ENCODE measurements around the gene SEC63. TPM values are rescaled to one million over a fixed set of nuclear protein-coding genes. Genes with fewer than 3 reads are reported as not detected.
"Not testable (repeated sequence)": the region's sequence is repeated elsewhere in the genome, so short reads cannot be mapped to it uniquely, and the experiment has no call there.

SEC63 gene
- total and polyA plus RNA-seq, 2 donors (not counting 1 experiment from before 2014, with no cell fraction given) = 34.2 to 82.7 TPM

DNA sequence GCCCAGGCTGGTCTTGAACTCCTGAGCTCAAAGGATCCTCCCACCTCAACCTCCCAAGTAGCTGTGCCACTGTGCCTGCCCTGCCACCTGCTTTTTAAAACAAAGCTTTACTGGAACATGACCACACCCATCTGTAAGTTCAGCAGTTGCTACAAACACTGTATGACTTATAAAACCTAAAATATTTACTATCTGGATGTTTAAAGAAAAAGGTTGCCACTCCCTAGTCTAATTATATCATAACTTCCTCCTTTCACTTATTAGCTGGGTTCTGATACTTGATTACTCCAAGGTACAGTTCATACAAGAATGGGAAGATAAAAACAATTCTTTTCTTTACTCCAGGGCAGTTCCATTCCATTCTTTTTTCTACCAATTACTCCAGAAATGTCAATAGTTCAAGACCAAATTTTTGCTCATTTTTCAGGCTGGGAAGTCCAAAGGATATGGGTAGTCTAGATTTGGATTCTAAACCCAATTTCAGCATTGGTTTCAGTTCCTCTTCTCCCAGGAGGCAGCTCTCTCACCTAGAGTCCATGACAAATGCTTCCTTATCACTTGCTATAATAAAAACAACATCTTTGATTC is 63.1 kb downstream of the SEC63 start:
- peaks cover under 1% of the 10 kb centered on the region for H3K36me3 ChIP-seq (ENCODE audit: control insufficient read depth, insufficient read depth, low read length)
- H3K4me2 ChIP-seq (ENCODE audit: extremely low read depth, insufficient read depth, low read length) = no peak overlapping the region
- H3K4me1 ChIP-seq (ENCODE audit: control insufficient read depth, extremely low read depth, insufficient read depth, low read length) = no peaks in the 10 kb centered on the region
- no peaks in the 10 kb centered on the region for H3K27me3 ChIP-seq (ENCODE audit: control insufficient read depth, insufficient read depth, low read length)
- no peaks in the 10 kb centered on the region for H3K79me2 ChIP-seq (ENCODE audit: control insufficient read depth, insufficient read depth, low read length)
- no peak overlapping the region for H3K27ac ChIP-seq (ENCODE audit: insufficient read depth, low read length)
- no peak overlapping the region for H3K4me3 ChIP-seq (replicated peaks in 1 of 4; ENCODE audit: control extremely low read depth in 1 of 4, insufficient read depth in 1 of 4, low read depth in 3 of 4, low read length in 4 of 4)
- H3K9ac ChIP-seq (ENCODE audit: insufficient read depth, low read length) = no peak overlapping the region
- H3K9me3 ChIP-seq (ENCODE audit: control insufficient read depth, insufficient read depth, low read depth, low read length) = no peaks in the 10 kb centered on the region
- no peak overlapping the region for H2AFZ ChIP-seq (ENCODE audit: low read length)
- DNase-seq (ENCODE audit: low read depth in 2 of 2) = peak in 1 of 2 donors; percentile 42
- no peak for TF ChIP-seq EZH2 (IDR thresholded peaks at IDR 0.05; ENCODE audit: low read length, missing control alignments)
- TF ChIP-seq, protein P1, sequence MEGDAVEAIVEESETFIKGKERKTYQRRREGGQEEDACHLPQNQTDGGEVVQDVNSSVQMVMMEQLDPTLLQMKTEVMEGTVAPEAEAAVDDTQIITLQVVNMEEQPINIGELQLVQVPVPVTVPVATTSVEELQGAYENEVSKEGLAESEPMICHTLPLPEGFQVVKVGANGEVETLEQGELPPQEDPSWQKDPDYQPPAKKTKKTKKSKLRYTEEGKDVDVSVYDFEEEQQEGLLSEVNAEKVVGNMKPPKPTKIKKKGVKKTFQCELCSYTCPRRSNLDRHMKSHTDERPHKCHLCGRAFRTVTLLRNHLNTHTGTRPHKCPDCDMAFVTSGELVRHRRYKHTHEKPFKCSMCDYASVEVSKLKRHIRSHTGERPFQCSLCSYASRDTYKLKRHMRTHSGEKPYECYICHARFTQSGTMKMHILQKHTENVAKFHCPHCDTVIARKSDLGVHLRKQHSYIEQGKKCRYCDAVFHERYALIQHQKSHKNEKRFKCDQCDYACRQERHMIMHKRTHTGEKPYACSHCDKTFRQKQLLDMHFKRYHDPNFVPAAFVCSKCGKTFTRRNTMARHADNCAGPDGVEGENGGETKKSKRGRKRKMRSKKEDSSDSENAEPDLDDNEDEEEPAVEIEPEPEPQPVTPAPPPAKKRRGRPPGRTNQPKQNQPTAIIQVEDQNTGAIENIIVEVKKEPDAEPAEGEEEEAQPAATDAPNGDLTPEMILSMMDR (conservative IDR thresholded peaks at IDR 0.05 in 1 of 2, IDR thresholded peaks at IDR 0.05 in 1 of 2; ENCODE audit: low read depth in 1 of 2, low read length in 2 of 2) = no peak
- H4K20me1 ChIP-seq (ENCODE audit: control insufficient read depth, extremely low read depth, insufficient read depth, low read length) = no peaks in the 10 kb centered on the region

DNA sequence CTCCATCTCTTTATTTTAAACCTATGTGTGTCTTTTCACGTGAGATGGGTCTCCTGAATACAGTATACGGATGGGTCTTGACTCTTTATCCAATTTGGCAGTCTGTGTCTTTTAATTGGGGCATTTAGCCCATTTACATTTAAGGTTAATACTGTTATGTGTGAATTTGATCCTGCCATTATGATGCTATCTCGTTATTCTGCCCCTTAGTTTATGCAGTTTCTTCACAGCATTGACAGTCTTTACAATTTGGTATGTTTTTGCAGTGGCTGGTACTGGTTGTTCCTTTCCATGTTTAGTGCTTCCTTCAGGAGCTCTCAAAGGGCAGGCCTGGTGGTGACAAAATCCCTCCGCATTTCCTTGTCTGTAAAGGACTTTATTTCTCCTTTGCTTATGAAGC is 67.6 kb downstream of the SEC63 start:
- not testable (repeated sequence) for H3K9me3 ChIP-seq (ENCODE audit: control insufficient read depth, insufficient read depth, low read depth, low read length); H4K20me1 ChIP-seq (ENCODE audit: control insufficient read depth, extremely low read depth, insufficient read depth, low read length); DNase-seq (ENCODE audit: low read depth in 2 of 2); H3K9ac ChIP-seq (ENCODE audit: insufficient read depth, low read length); H2AFZ ChIP-seq (ENCODE audit: low read length); H3K79me2 ChIP-seq (ENCODE audit: control insufficient read depth, insufficient read depth, low read length); H3K4me3 ChIP-seq (replicated peaks in 1 of 4; ENCODE audit: control extremely low read depth in 1 of 4, insufficient read depth in 1 of 4, low read depth in 3 of 4, low read length in 4 of 4); H3K27ac ChIP-seq (ENCODE audit: insufficient read depth, low read length); H3K27me3 ChIP-seq (ENCODE audit: control insufficient read depth, insufficient read depth, low read length); H3K4me2 ChIP-seq (ENCODE audit: extremely low read depth, insufficient read depth, low read length); H3K36me3 ChIP-seq (ENCODE audit: control insufficient read depth, insufficient read depth, low read length); H3K4me1 ChIP-seq (ENCODE audit: control insufficient read depth, extremely low read depth, insufficient read depth, low read length)

DNA sequence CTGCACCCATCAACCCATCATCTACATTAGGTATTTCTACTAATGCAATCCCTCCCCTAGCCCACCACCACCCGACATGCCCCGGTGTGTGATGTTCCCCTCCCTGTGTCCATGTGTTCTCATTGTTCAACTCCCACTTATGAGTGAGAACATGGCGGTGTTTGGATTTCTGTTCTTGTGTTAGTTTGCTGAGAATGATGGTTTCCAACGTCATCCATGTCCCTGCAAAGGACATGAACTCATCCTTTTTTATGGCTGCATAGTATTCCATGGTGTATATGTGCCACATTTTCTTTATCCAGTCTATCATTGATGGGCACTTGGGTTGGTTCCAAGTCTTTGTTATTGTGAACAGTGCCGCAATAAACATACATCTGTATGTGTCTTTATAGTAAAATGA is 72.1 kb downstream of the SEC63 start:
- not testable (repeated sequence) for H3K27me3 ChIP-seq (ENCODE audit: control insufficient read depth, insufficient read depth, low read length); H3K36me3 ChIP-seq (ENCODE audit: control insufficient read depth, insufficient read depth, low read length); DNase-seq (ENCODE audit: low read depth in 2 of 2); H3K79me2 ChIP-seq (ENCODE audit: control insufficient read depth, insufficient read depth, low read length); H3K4me2 ChIP-seq (ENCODE audit: extremely low read depth, insufficient read depth, low read length); H3K4me3 ChIP-seq (replicated peaks in 1 of 4; ENCODE audit: control extremely low read depth in 1 of 4, insufficient read depth in 1 of 4, low read depth in 3 of 4, low read length in 4 of 4); H3K4me1 ChIP-seq (ENCODE audit: control insufficient read depth, extremely low read depth, insufficient read depth, low read length); H2AFZ ChIP-seq (ENCODE audit: low read length); H4K20me1 ChIP-seq (ENCODE audit: control insufficient read depth, extremely low read depth, insufficient read depth, low read length); H3K9me3 ChIP-seq (ENCODE audit: control insufficient read depth, insufficient read depth, low read depth, low read length); H3K9ac ChIP-seq (ENCODE audit: insufficient read depth, low read length); H3K27ac ChIP-seq (ENCODE audit: insufficient read depth, low read length)

DNA sequence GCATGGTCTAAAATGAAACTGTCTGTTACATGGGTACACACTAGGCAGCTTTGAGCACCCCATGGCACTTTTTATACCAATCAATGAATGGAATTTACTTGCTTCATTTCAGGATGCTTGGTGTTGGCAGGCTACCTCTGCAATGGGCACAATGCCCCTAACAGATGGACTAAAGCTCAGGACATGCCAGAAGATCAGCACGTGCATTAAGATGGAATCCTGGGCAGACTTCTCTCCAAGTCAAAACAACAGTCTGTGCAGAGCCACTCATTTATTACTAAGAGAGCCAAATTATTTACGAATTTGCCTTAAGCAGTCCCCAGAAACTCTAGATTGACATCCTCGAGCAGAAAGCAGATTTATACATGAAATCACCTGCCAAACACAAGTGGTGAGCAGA is 78.1 kb downstream of the SEC63 start:
- H3K27ac ChIP-seq (ENCODE audit: insufficient read depth, low read length) = no peak overlapping the region
- no peak for TF ChIP-seq EZH2 (IDR thresholded peaks at IDR 0.05; ENCODE audit: low read length, missing control alignments)
- TF ChIP-seq, protein P1 (conservative IDR thresholded peaks at IDR 0.05 in 1 of 2, IDR thresholded peaks at IDR 0.05 in 1 of 2; ENCODE audit: low read depth in 1 of 2, low read length in 2 of 2) = no peak
- no peak overlapping the region for H3K4me3 ChIP-seq (replicated peaks in 1 of 4; ENCODE audit: control extremely low read depth in 1 of 4, insufficient read depth in 1 of 4, low read depth in 3 of 4, low read length in 4 of 4)
- H3K79me2 ChIP-seq (ENCODE audit: control insufficient read depth, insufficient read depth, low read length) = no peaks in the 10 kb centered on the region
- H3K9ac ChIP-seq (ENCODE audit: insufficient read depth, low read length) = no peak overlapping the region
- H3K36me3 ChIP-seq (ENCODE audit: control insufficient read depth, insufficient read depth, low read length) = peaks cover 4% of the 10 kb centered on the region
- no peaks in the 10 kb centered on the region for H3K4me1 ChIP-seq (ENCODE audit: control insufficient read depth, extremely low read depth, insufficient read depth, low read length)
- no peak for DNase-seq (ENCODE audit: low read depth in 2 of 2)
- H3K9me3 ChIP-seq (ENCODE audit: control insufficient read depth, insufficient read depth, low read depth, low read length) = no peaks in the 10 kb centered on the region
- no peak overlapping the region for H2AFZ ChIP-seq (ENCODE audit: low read length)
- H4K20me1 ChIP-seq (ENCODE audit: control insufficient read depth, extremely low read depth, insufficient read depth, low read length) = no peaks in the 10 kb centered on the region
- H3K4me2 ChIP-seq (ENCODE audit: extremely low read depth, insufficient read depth, low read length) = no peak overlapping the region
- no peaks in the 10 kb centered on the region for H3K27me3 ChIP-seq (ENCODE audit: control insufficient read depth, insufficient read depth, low read length)

Measured in fibroblast of lung (primary cell).